GM18519 (cell line): Measurements from ENCODE around the gene TTC17.
"Not testable (repeated sequence)": the region's sequence is repeated elsewhere in the genome, so short reads cannot be mapped to it uniquely, and the experiment has no call there.

ENCODE experiments used
- ATAC-seq: cut with Tn5 transposase; IDR thresholded peaks from one replicate; pipeline ENCODE4 v1.9.1; 2021; ENCODE audit warnings: mild to moderate bottlenecking, moderate library complexity; ENCODE audit not compliant: unreplicated experiment, low FRiP score

TTC17 gene

DNA sequence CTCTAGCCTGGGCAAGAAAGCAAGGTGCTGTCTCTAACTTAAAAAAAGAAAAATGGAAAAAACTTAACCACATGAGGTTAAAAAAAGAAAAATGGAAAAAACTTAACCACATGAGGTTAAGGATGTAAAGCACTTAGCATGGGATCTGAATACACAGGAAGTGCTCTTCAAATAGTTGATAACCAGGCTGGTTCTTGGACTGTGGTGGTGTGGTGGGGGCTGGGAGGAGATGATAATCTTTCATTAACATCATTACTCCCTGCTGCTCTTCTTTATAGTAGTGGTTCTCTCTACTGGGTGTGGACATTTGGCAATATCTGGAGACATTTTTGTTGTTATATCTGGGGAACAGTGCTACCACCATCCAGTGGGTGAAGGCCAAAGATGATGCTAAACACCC lies 88.4 kb downstream of the TTC17 start:
- ATAC-seq = no peak

DNA sequence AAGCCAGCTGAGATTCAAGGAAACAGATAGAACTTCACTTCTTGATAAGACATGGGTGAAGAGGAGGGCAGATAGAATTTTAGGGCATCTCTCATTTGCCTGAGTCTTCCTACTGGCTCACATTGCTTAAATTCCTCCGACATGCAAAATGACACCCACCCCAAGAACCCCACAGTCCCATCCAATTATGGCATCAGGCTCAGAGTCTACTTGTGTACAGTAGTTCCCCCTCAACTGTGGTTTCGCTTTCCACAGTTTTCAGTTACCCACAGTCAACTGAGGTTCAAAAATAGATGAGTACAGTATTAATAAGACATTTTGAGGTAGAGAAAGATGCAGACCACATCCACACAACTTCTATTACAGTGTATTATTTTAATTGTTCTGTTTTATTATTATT lies 99.8 kb downstream of the TTC17 start:
- ATAC-seq = no peak

DNA sequence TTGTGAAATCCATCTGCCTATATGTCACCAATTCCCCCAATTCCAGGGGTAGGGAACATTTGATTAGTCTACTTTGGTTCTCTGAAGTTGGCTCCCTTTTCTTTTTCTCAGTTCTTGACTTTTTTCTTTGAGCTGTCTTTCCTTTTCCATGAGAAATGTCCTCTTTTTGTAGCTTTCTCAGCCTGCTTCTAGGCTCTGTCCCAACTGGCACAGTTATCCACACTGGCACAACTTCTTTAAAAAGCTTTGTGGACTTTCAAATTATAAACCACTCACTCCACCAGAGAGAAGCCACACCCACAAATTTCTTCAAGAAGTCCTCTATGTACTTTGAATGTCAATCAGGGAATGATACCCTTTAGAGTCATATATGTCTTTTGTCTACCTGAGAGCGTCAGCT lies 100.5 kb downstream of the TTC17 start:
- ATAC-seq = no peak

DNA sequence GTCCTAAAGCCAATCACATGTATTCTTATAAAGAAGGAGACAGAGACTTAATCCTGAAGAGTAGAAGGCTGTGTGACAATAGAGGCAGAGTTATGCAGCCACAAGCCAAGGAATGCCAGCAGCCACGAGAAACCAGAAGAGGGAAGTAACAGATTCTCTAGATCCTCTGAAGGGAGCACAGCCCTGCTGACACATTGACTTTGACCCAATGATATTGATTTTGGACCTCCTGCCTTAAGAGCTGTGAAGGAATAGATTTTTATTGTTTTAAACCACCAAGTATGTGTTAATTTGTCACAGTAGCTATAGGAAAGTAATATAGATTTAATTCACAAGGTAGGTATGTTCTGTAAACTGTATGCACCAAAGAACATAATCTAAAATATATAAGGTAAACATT lies 103.6 kb downstream of the TTC17 start:
- ATAC-seq = no peak

DNA sequence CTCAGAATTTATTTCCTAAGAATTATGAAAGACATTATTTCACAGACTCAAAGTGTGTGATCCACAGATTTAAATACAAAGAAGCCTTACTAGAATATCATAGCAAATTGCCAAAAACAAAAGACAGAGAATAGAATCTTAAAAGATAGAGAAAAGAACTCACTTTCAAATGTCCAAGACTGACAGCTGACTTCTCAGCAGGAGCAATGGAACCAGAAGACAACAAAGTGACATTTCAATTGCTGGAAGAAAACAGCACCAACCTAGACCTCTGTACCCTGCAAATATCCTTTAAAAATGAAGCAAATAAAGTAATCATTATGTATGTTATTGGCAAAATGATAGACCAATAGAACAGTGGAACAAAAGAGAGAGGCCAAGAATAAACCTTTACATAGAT lies 109.2 kb downstream of the TTC17 start:
- no peak for ATAC-seq

DNA sequence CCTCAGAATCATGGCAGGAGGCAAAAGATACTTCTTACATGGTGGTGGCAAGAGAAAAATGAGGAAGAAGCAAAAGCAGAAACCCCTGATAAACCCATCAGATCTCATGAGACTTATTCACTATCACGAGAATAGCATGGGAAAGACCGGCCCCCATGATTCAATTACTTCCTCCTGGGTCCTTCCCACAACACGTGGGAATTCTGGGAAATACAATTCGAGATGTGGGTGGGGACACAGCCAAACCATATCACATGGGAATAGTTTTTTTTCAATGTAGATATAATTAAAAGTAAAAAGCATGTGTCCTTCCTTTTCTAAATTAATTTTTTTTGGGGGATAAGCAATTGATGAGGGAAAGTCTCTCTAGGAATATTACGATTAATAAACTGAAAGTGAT lies 118.8 kb downstream of the TTC17 start:
- not testable (repeated sequence) for ATAC-seq

DNA sequence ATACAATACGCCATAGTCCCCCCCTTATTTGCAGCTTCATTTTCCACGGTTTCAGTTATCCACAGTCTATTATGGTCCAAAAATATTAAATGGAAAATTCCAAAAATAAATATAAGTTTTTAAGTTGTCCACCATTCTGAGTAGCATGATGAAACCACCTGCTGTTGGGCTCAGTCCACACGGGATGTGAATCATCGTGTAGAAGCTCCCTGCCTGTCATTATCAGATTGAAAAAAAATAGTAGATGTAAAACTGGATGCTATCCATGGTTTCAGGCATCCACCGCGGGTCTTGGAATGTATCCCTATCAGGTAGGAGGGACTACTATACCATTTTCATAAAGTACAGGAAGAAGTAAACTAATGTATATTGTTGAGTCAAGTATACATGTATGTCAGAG lies 127.4 kb downstream of the TTC17 start:
- ATAC-seq = no peak

DNA sequence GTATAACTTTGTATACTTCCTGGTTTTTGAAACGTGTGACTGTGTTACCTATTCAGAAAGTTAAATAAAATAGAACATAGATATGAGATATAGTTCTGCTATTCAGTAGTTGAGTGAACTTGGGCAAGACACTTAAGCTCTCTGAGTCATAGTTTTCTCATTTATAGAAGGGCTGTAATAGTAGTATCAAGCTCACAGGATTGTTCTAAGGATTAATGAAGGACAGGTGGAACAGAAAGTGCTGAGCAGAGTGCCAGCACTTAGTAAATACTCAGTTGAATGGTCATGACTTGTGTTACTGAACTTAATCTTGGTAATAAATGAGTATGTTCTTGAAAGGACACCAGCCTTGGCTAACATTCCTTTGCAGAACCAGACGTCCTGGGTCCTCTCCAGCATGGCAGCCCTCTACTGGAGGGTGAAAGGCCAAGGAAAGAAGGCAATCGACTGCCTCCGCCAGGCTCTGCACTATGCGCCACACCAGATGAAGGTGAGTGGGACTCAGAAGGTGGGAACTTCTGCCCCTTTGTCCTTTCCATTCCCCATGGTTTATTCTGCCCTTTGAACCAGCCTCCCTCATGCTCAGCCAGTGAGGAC lies 131.2 kb downstream of the TTC17 start:
- ATAC-seq = no peak

DNA sequence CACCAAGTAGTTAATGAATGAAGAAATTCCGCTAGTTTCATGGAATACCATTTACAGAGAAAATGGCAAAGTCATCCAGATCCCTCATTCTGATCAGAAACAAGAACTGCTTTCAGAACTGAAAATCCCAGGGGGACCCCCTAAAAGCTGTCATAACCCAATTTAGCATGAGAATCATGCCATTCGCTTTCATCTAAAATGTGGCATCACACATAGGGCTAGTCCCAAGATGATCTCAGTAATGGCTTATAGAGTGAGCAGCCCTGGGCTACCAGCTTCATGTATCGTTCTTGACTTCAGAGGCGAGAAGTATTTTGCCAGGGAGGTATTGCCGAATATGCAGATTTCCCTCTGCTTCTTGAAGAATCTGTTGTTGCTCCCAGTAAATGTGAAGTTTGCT lies 134.0 kb downstream of the TTC17 start:
- ATAC-seq = no peak

DNA sequence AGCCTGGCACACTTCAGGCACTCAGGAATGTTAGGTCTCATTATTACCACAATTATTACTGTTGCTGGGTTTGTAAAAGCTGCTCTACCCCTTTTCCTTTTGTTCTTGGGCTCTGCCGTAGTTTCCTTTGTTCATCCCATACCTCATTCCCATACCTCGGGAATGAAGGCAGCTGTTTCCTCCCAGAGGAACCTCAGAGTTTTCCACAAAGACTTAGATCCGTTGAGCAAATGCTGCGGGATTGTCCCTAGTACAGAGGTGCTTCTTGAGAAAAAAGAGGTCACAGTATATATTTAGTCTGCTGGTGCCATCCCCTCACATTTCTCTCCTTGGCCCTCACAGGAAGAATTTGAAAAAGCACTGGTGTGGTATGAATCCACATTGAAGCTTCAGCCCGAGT lies 134.7 kb downstream of the TTC17 start:
- no peak for ATAC-seq

DNA sequence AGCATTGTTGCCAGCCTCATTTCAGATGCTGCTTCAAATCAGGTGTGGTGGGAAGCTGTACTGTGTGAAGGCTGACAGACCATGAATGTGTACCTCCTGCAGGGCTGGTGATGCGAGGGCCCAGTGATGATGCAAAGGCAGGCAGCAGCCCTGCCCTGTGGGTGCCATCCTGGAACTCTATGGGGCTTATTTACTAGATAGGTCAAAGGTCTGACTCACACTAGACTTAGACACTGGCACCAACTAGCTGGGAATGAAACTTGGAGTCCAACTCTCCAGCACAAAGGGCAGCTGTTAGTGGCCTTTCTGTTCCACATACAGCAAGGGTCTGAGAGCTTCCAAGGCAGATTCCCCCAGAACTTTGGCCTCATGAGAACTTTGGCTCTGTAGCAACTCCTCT lies 138.4 kb downstream of the TTC17 start:
- ATAC-seq = no peak

DNA sequence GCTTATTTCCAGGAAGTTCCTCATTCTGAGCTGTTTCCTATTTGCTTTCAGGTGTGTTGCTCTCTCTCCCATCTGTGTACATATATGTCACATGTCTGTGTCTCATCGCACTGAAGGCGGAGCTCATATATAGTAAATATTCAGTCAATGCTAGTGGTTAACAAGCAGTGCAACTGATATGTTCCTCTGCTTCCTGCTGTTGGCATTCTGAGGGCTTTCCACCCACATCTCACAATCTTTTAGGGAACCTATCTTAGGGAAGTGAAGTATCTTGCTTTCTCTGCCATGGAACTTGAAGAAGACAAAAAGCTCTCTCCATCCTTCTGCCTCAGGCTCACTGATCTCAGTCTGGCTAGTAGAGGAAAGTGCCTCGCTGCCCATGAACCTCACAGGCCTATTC lies 139.8 kb downstream of the TTC17 start:
- ATAC-seq = no peak

DNA sequence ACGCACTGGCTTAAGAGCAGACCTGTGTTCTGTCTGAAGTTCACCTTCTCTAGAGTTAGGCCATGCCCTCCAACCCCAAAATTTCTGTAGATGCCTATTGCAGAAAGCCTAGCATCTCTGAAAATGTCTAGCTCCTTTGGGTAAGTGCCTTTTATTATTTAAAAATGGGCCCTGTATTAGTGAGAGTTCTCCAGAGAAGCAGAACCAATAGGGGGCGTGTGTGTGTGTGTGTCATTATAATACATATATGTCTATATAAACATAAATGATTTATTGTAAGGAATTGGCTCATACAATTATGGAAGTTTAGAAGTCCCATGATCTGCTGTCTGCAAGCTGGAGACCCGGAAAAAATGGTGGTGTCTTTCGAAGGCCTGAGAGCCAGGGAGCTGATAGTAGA lies 144.7 kb downstream of the TTC17 start:
- no peak for ATAC-seq

DNA sequence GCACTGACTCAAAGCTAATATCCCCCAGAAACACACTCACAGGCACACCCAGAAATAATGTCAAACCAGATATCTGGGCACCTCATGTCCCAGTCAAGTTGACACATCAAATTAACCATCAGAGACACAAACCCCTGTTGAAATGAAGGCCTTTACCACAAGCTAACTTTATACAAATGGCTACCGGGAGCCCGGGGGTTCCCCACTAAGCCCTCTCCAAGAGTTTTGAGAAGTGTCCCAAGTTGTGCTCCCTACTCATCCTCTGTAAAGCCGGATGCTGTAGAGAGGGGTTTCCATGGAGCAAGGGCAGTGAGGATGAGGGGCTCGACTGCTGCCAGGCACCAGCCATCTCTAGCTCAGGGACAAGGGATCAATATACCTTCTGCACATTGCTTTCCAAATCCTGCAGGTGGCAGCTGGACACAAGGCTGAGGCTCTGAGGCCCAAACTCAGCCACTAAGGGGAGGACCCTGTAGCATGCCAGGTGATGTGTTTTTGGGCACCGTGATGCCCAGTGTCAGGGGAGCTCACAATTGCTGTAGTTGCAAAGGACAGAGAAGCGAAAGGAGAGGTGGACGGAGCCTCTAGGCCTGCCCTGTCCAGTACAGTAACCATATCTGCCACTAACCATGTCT lies 145.7 kb downstream of the TTC17 start:
- ATAC-seq = no peak

DNA sequence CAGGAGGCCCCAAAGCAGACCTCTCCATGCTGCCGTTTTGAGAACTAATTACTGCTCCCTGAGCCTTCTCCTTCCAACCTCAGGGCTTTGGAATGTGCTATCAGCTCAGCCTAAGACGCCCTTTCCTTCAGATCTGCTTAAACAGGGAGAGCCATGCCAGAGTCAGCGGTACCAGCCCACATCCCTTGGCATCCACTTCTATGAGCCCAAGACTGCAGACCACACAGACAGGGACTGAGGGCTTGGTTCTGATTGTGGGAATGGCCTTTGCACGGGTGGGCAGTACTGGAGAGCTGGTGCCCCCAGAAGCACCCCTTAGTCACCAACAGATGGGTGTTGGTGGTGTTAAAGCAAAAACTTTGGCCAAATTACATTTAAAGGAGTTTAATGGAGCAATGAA lies 146.5 kb downstream of the TTC17 start:
- ATAC-seq = no peak

DNA sequence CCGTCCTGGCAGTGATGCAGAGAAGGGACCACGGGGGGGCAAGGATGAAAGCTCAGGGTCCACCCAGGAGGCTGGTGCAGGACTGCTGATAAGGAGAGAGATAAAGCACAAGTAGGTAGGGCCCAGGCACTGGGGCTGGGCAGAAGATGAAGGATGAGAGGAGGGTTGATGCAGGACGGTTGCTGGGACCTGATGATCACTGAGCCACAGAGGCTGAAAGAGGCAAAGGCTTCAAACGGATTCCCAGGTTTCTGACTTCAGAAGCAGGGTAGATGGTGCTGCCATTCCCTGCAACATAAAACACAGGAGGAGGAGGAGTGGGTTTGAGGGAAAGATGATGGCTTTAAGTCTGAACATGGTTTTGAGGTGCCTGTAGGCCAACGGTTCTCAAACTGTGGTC lies 148.5 kb downstream of the TTC17 start:
- ATAC-seq = no peak

DNA sequence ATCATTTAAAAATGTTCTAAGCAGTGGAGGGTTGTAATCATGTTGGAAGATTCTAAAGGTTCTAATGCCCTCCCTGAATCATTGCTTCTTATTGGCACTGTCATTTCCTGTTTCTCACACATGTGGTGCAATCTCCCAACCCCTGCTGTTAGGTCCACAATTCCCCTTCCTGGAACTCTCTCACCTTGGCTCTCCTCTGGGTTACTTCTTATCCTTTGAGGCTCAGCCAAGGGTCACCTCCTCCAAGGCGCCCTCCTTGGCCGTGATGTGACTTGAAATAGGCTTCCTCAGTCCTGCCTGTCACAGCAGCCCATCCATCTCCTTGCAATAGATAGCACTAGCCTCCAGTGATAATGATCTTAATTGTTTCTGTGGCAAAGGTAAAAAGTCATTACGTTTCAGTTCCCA lies 149.8 kb downstream of the TTC17 start:
- ATAC-seq = no peak

DNA sequence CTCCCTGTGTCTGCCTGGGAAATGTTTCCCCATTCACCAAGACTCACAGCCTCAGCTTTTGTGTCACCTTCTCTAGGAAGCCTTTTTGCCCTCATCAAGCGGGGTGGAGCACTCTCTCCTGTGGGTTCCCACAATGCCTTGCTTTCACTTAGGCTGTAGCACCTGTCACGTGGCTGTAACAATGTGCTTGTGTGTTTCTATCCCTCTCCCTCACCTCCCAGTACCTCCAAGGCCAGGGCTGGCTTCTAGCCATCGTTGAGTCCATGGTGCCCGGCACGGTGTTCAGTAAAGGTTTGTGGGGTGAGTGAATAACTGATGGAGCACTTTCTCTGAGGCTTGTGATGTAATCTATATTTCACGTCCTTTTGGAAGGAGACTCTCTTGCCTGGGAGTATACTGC lies 153.2 kb downstream of the TTC17 start:
- no peak for ATAC-seq

DNA sequence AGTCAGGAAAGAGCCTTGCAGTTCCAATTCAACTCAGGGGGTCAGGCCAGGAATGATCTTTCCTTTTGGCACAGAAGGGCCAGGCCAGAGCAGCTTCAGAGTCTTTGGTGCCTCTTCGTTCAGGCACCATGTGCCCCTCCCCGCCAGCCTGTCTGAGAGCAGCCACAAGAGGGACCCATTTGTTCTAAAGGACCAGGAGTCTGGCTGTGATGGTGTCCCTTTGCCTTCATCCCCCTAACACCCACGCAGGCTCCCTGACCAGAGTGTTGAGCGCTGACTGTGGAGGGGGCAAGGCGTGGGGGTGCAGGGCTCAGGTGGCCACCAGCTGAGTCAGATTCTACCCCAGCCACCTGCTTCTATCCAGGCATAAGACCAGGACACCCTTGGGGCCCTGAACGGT lies 156.4 kb downstream of the TTC17 start:
- ATAC-seq = no peak

DNA sequence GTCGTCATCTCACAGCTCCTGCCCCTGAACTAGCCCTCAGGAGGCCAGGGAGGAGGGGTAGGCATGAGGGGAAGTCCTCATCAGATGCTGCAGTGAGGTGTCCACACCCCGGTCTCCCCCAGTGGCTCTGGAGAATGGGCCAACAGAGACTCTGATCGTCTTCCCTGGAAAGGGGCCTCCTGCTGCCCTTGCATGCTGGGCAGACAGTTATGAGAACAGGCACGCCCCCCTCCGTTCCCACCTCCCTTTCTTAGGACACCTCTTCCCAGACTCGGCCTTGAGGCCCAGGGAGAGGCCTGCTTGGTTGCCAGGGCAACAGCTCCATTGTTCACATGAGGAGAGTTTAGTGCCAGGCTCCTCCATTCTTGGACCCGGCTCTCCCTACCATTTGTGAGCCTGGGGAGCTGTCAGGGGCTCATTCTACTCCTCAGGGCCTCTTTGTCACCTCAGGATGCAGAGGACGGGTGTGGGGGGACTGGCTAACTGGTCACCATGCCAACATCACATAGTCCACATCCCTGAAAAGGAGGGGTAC lies 157.7 kb downstream of the TTC17 start:
- ATAC-seq = no peak

DNA sequence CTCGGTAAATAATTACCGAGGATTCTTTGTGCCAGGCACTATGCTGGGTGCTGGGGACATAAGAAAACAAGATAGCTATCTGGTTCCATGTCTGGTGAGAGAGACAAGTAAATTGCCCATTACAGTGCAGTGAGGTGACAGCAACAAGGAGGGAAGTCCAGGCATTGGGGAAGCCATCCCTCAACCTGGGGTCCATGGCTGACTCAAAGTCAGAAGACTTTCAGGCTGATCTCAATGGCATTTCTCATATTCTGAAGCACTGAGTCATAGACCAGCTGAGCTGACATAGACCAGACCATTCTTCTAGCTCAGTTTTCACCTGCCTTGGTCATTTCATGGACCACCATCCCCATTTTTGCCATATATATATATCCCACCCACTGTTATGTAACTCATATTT lies 158.8 kb downstream of the TTC17 start:
- ATAC-seq = no peak

DNA sequence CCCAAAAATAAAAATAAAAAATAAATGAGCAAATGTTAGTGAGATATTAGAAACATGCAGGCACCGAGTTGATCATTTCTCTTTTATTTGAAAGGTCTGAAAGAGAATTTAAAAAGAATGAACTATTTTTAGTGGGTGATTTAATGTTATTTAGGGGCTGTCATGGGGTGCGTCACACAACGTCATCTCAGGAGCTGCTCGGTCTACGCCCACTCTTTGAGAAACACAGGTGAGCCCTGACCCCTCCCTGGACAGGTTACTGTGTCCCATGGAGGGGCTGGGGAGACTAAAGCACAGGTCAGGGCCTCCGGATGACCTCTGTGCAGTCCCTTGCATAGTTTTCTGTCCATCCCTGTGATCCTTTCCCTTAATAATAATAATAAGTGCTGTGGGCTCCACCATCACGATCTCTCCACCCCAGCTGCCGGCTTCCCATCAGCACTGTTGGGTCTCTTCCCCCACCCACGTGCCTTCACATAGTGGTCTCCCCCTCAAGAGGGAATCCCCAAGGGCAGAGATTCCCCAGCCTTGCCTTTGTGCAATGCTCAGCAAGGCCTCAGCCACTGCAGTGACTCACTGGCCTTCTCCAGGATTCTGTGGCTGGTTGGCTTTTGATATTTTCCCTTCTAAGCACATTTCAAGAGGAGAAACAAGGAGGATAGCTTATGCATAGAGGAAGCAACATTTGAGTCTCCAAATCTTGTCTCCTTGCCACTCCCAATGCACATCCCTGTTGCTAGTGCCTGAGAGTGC lies 159.9 kb downstream of the TTC17 start:
- no peak for ATAC-seq
